ENCODE measurements around the gene CLEC2B. TPM values are rescaled to one million over a fixed set of nuclear protein-coding genes. Genes with fewer than 3 reads are reported as not detected.

The CLEC2B gene
- total and polyA plus RNA-seq, 4 donors, result 2.9 to 4.2 (median 3.1) TPM

DNA sequence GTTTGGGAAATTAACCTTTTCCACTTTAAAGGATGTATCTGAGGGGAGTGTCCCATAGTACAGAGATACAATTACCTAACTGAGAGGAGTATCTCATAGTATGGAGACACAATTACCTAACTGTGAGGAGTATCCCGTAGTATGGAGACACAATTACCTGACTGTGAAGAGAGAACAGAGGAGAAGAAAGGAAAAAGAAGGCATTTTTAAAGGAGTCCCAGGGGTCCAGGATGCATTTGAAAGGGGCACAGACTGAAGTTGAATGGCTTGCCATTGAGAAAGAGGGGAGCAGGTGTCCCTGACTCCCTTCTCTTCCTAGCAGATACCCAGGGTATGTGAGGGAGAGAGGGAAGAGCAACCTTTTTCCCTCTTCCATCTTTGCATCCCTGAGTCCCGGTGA is 30.1 kb upstream of the CLEC2B start:
- WGBS, result 97% methylated on average over 2 of the region's 2 CpGs
- Histone ChIP-seq H3K4me3 (ENCODE audit: low read depth in 1 of 3, low read length in 3 of 3) (no peak overlapping the region), H3K27ac (ENCODE audit: low read depth in 1 of 2, low read length in 2 of 2) (no peak overlapping the region), H3K36me3 (ENCODE audit: control insufficient read depth in 4 of 4, insufficient read depth in 3 of 4, low read depth in 1 of 4, low read length in 3 of 4) (no peaks in the 10 kb centered on the region), H3K4me1 (ENCODE audit: control insufficient read depth in 4 of 4, insufficient read depth in 4 of 4, low read length in 3 of 4) (peaks cover 0 to 15% (median 6%) of the 10 kb centered on the region in 4 donors), H3K27me3 (ENCODE audit: control insufficient read depth in 4 of 4, insufficient read depth in 4 of 4, low read length in 3 of 4) (no peaks in the 10 kb centered on the region), H3K9ac (ENCODE audit: low read depth in 1 of 2, low read length in 2 of 2) (no peak overlapping the region), H3K9me3 (ENCODE audit: control insufficient read depth in 4 of 4, low read length in 3 of 4) (peaks cover 4 to 12% (median 6%) of the 10 kb centered on the region in 4 donors)
- no peak for DNase-seq (ENCODE audit: low spot score)
- TF ChIP-seq, protein P1, sequence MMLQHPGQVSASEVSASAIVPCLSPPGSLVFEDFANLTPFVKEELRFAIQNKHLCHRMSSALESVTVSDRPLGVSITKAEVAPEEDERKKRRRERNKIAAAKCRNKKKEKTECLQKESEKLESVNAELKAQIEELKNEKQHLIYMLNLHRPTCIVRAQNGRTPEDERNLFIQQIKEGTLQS (IDR thresholded peaks at IDR 0.05), result no peak
- TF ChIP-seq EGR1 (IDR thresholded peaks at IDR 0.05; ENCODE audit: low read depth in 2 of 2) (no peak), HNF4A (conservative IDR thresholded peaks at IDR 0.05) (no peak), TAF1 (conservative IDR thresholded peaks at IDR 0.05) (no peak), YY1 (IDR thresholded peaks at IDR 0.05) (no peak), FOXA2 (IDR thresholded peaks at IDR 0.05) (no peak), FOXA1 (IDR thresholded peaks at IDR 0.05) (no peak), SP1 (IDR thresholded peaks at IDR 0.05) (no peak)
- TF ChIP-seq, protein P2, sequence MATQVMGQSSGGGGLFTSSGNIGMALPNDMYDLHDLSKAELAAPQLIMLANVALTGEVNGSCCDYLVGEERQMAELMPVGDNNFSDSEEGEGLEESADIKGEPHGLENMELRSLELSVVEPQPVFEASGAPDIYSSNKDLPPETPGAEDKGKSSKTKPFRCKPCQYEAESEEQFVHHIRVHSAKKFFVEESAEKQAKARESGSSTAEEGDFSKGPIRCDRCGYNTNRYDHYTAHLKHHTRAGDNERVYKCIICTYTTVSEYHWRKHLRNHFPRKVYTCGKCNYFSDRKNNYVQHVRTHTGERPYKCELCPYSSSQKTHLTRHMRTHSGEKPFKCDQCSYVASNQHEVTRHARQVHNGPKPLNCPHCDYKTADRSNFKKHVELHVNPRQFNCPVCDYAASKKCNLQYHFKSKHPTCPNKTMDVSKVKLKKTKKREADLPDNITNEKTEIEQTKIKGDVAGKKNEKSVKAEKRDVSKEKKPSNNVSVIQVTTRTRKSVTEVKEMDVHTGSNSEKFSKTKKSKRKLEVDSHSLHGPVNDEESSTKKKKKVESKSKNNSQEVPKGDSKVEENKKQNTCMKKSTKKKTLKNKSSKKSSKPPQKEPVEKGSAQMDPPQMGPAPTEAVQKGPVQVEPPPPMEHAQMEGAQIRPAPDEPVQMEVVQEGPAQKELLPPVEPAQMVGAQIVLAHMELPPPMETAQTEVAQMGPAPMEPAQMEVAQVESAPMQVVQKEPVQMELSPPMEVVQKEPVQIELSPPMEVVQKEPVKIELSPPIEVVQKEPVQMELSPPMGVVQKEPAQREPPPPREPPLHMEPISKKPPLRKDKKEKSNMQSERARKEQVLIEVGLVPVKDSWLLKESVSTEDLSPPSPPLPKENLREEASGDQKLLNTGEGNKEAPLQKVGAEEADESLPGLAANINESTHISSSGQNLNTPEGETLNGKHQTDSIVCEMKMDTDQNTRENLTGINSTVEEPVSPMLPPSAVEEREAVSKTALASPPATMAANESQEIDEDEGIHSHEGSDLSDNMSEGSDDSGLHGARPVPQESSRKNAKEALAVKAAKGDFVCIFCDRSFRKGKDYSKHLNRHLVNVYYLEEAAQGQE (IDR thresholded peaks at IDR 0.05), result no peak
- TF ChIP-seq, protein P3, sequence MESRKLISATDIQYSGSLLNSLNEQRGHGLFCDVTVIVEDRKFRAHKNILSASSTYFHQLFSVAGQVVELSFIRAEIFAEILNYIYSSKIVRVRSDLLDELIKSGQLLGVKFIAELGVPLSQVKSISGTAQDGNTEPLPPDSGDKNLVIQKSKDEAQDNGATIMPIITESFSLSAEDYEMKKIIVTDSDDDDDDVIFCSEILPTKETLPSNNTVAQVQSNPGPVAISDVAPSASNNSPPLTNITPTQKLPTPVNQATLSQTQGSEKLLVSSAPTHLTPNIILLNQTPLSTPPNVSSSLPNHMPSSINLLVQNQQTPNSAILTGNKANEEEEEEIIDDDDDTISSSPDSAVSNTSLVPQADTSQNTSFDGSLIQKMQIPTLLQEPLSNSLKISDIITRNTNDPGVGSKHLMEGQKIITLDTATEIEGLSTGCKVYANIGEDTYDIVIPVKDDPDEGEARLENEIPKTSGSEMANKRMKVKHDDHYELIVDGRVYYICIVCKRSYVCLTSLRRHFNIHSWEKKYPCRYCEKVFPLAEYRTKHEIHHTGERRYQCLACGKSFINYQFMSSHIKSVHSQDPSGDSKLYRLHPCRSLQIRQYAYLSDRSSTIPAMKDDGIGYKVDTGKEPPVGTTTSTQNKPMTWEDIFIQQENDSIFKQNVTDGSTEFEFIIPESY (IDR thresholded peaks at IDR 0.05), result no peak

DNA sequence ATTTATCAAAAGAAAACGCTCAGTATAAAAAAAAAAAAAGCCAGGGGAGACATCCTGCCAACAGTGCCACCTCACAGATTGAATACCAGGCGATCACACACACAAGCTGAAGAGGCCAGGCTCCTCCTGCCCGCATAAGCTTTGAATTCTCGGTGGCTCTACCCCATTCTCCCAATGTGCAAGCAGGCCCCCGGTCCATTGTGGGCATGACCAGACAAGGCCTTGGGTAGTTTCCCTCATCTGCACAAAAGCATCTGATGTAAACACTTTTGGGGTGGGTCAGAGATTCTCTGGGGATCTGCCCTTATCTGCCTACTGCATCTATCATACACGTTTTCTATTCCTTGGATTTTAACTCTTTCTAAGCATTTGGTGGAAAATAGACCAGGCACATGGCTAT is 28.4 kb upstream of the CLEC2B start:
- H3K9me3 ChIP-seq (ENCODE audit: control insufficient read depth in 4 of 4, low read length in 3 of 4), result peaks cover under 1 to 1% (median under 1%) of the 10 kb centered on the region in 4 donors
- no peak for TF ChIP-seq RAD21 (IDR thresholded peaks at IDR 0.05)
- TF ChIP-seq, protein P3 (IDR thresholded peaks at IDR 0.05), result no peak
- TF ChIP-seq, protein P4, sequence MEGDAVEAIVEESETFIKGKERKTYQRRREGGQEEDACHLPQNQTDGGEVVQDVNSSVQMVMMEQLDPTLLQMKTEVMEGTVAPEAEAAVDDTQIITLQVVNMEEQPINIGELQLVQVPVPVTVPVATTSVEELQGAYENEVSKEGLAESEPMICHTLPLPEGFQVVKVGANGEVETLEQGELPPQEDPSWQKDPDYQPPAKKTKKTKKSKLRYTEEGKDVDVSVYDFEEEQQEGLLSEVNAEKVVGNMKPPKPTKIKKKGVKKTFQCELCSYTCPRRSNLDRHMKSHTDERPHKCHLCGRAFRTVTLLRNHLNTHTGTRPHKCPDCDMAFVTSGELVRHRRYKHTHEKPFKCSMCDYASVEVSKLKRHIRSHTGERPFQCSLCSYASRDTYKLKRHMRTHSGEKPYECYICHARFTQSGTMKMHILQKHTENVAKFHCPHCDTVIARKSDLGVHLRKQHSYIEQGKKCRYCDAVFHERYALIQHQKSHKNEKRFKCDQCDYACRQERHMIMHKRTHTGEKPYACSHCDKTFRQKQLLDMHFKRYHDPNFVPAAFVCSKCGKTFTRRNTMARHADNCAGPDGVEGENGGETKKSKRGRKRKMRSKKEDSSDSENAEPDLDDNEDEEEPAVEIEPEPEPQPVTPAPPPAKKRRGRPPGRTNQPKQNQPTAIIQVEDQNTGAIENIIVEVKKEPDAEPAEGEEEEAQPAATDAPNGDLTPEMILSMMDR (IDR thresholded peaks at IDR 0.05; ENCODE audit: low read depth, low read length, missing input control), result no peak
- no peak for TF ChIP-seq TAF1 (conservative IDR thresholded peaks at IDR 0.05)
- TF ChIP-seq GABPA (IDR thresholded peaks at IDR 0.05 in 1 of 2, conservative IDR thresholded peaks at IDR 0.05 in 1 of 2), result no peak
- TF ChIP-seq EGR1 (IDR thresholded peaks at IDR 0.05; ENCODE audit: low read depth in 2 of 2), result no peak
- TF ChIP-seq JUND (IDR thresholded peaks at IDR 0.05), result no peak
- TF ChIP-seq HNF4G (IDR thresholded peaks at IDR 0.05), result no peak
- TF ChIP-seq SP1 (IDR thresholded peaks at IDR 0.05), result no peak
- TF ChIP-seq, protein P2 (IDR thresholded peaks at IDR 0.05), result no peak
- TF ChIP-seq, protein P1 (IDR thresholded peaks at IDR 0.05), result no peak
- no peak for TF ChIP-seq FOXA2 (IDR thresholded peaks at IDR 0.05)
- TF ChIP-seq, protein P5, sequence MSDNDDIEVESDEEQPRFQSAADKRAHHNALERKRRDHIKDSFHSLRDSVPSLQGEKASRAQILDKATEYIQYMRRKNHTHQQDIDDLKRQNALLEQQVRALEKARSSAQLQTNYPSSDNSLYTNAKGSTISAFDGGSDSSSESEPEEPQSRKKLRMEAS (IDR thresholded peaks at IDR 0.05), result no peak
- TF ChIP-seq FOXA1 (IDR thresholded peaks at IDR 0.05), result no peak
- no peak for TF ChIP-seq NR2F2 (IDR thresholded peaks at IDR 0.05)
- no peak for TF ChIP-seq RXRA (IDR thresholded peaks at IDR 0.05)
- H3K27me3 ChIP-seq (ENCODE audit: control insufficient read depth in 4 of 4, insufficient read depth in 4 of 4, low read length in 3 of 4), result no peaks in the 10 kb centered on the region
- H3K36me3 ChIP-seq (ENCODE audit: control insufficient read depth in 4 of 4, insufficient read depth in 3 of 4, low read depth in 1 of 4, low read length in 3 of 4), result no peaks in the 10 kb centered on the region
- H3K4me1 ChIP-seq (ENCODE audit: control insufficient read depth in 4 of 4, insufficient read depth in 4 of 4, low read length in 3 of 4), result peaks cover 0 to 15% (median 6%) of the 10 kb centered on the region in 4 donors
- no peak for DNase-seq (ENCODE audit: low spot score)
- no peak overlapping the region for H3K27ac ChIP-seq (ENCODE audit: low read depth in 1 of 2, low read length in 2 of 2)
- H3K9ac ChIP-seq (ENCODE audit: low read depth in 1 of 2, low read length in 2 of 2), result no peak overlapping the region
- WGBS, result 88% methylated on average over 6 of the region's 6 CpGs
- H3K4me3 ChIP-seq (ENCODE audit: low read depth in 1 of 3, low read length in 3 of 3), result no peak overlapping the region
